Liver (tissue), 9 donors: ENCODE data around the gene RALGAPA2. TPM values are rescaled to one million over a fixed set of nuclear protein-coding genes. Genes with fewer than 3 reads are reported as not detected.

Experiments
- DNase-seq: peaks from one replicate; pipeline ENCODE4 v3.0.0-alpha.2; 2017; ENCODE audit warnings: low spot score
- H3K27ac ChIP-seq, 2 donors: one replicate each; pipeline ENCODE4 v1.7.0; 2013; ENCODE audit warnings: inconsistent platforms in 2 of 2, low read length in 2 of 2, control low read depth in 1 of 2, low read depth in 1 of 2, mild to moderate bottlenecking in 1 of 2
- H3K27me3 ChIP-seq, 4 donors: one replicate each; pipeline versions ENCODE4 v1.6.1 to v1.7.0; 2013; ENCODE audit warnings: low read length in 3 of 4, inconsistent platforms in 1 of 4, mild to moderate bottlenecking in 1 of 4, moderate library complexity in 1 of 4; ENCODE audit not compliant: control insufficient read depth in 4 of 4, insufficient read depth in 4 of 4
- H3K36me3 ChIP-seq, 4 donors: one replicate each; pipeline versions ENCODE4 v1.6.1 to v1.7.0; 2013; ENCODE audit warnings: low read length in 3 of 4, mild to moderate bottlenecking in 3 of 4, low read depth in 1 of 4, moderate library complexity in 1 of 4; ENCODE audit not compliant: control insufficient read depth in 4 of 4, insufficient read depth in 3 of 4
- H3K4me1 ChIP-seq, 4 donors: one replicate each; pipeline versions ENCODE4 v1.6.1 to v1.7.0; 2013; ENCODE audit warnings: low read length in 3 of 4, mild to moderate bottlenecking in 3 of 4, moderate library complexity in 1 of 4; ENCODE audit not compliant: control insufficient read depth in 4 of 4, insufficient read depth in 4 of 4
- H3K4me3 ChIP-seq, 3 donors: one replicate each; pipeline versions ENCODE4 v1.6.1 to v1.7.0; 2013; ENCODE audit warnings: low read length in 3 of 3, control low read depth in 1 of 3, low read depth in 1 of 3, mild to moderate bottlenecking in 1 of 3
- H3K9ac ChIP-seq, 2 donors: one replicate each; pipeline ENCODE4 v1.7.0; 2013; ENCODE audit warnings: low read length in 2 of 2, mild to moderate bottlenecking in 2 of 2, moderate library complexity in 2 of 2, control low read depth in 1 of 2, low read depth in 1 of 2
- H3K9me3 ChIP-seq, 4 donors: one replicate each; pipeline versions ENCODE4 v1.6.1 to v1.7.0; 2013; ENCODE audit warnings: low read length in 3 of 4; ENCODE audit not compliant: control insufficient read depth in 4 of 4
- ATF3 ChIP-seq: IDR thresholded peaks from 2 replicates; pipeline ENCODE4 v1.6.1; 2016; ENCODE audit warnings: antibody characterized with exemption
- EGR1 ChIP-seq, 2 donors: IDR thresholded peaks; 2 replicates each; pipeline ENCODE4 v1.6.1; 2016 to 2018; ENCODE audit warnings: antibody characterized with exemption in 2 of 2, low read depth in 2 of 2
- FOXA1 ChIP-seq: IDR thresholded peaks from 2 replicates; pipeline ENCODE4 v1.6.1; 2016; ENCODE audit warnings: antibody characterized with exemption
- FOXA2 ChIP-seq: IDR thresholded peaks from 2 replicates; pipeline ENCODE4 v1.6.1; 2016; ENCODE audit warnings: antibody characterized with exemption
- GABPA ChIP-seq, 2 donors: IDR thresholded peaks in 1 of 2; conservative IDR thresholded peaks in 1 of 2; 2 replicates each; pipeline ENCODE4 v1.6.1; 2016; ENCODE audit warnings: antibody characterized with exemption in 2 of 2, mild to moderate bottlenecking in 1 of 2, moderate library complexity in 1 of 2
- HNF4A ChIP-seq, 2 donors: conservative IDR thresholded peaks; 2 replicates each; pipeline ENCODE4 v1.6.1; 2016; ENCODE audit warnings: antibody characterized with exemption in 2 of 2, mild to moderate bottlenecking in 2 of 2
- HNF4G ChIP-seq: IDR thresholded peaks from 2 replicates; pipeline ENCODE4 v1.6.1; 2016; ENCODE audit warnings: antibody characterized with exemption
- NR2F2 ChIP-seq: IDR thresholded peaks from 2 replicates; pipeline ENCODE4 v1.6.1; 2016; ENCODE audit warnings: antibody characterized with exemption
- RAD21 ChIP-seq, 2 donors: IDR thresholded peaks; 2 replicates each; pipeline ENCODE4 v1.6.1; 2016; ENCODE audit warnings: antibody characterized with exemption in 2 of 2, mild to moderate bottlenecking in 2 of 2
- REST ChIP-seq: IDR thresholded peaks from 2 replicates; pipeline ENCODE4 v1.6.1; 2016; ENCODE audit warnings: antibody characterized with exemption, mild to moderate bottlenecking
- RXRA ChIP-seq, 2 donors: IDR thresholded peaks; 2 replicates each; pipeline ENCODE4 v1.6.1; 2017 to 2018; ENCODE audit warnings: antibody characterized with exemption in 2 of 2, mild to moderate bottlenecking in 1 of 2
- TAF1 ChIP-seq: conservative IDR thresholded peaks from 2 replicates; pipeline ENCODE4 v1.6.1; 2016; ENCODE audit warnings: antibody characterized with exemption, mild to moderate bottlenecking
- YY1 ChIP-seq: IDR thresholded peaks from 2 replicates; pipeline ENCODE4 v1.6.1; 2016; ENCODE audit warnings: antibody characterized with exemption, mild to moderate bottlenecking
- WGBS: extraction: QIAGEN DNeasy Blood & Tissue Kit; methylation state at CpG from one replicate; pipeline ENCODE4 v1.1.7; 2013; 5-methylcytosine and 5-hydroxymethylcytosine counted together
- polyA plus RNA-seq, 2 donors: library from polyadenylated mRNA; stranded (reverse) in 1 of 2; unstranded in 1 of 2; fragments of 200-250 nt in 1 of 2; fragments of >200 nt in 1 of 2; fragmentation: Nextera tagmentation in 1 of 2; extraction: Ambion mirVana in 1 of 2; gene quantifications; one replicate each; pipeline versions ENCODE4 v1.2.1 to v1.2.3, GENCODE V29; 2013 to 2015
- total RNA-seq, 2 donors: library from RNA; depleted of rRNA; stranded (reverse); fragments of >200 nt; gene quantifications; one replicate each; pipeline ENCODE4 v1.2.3, GENCODE V29; 2014
- TF ChIP-seq, protein P1 (sequence below): IDR thresholded peaks from 2 replicates; pipeline ENCODE4 v1.6.1; 2016; ENCODE audit warnings: antibody characterized with exemption
- TF ChIP-seq, protein P2 (sequence below): IDR thresholded peaks from 2 replicates; pipeline ENCODE4 v1.6.1; 2016; ENCODE audit warnings: antibody characterized with exemption
- TF ChIP-seq, protein P3 (sequence below): fragments of 150-350 bp; IDR thresholded peaks from 2 replicates; pipeline ENCODE4 v1.5.1; 2017; ENCODE audit warnings: improper control_type of control experiment, low read depth, low read length; ENCODE audit not compliant: missing input control
- donor health status: healthy.
- donor health status: healthy.
- donor health status: healthy.
- donor health status: healthy.
- donor health status: healthy.

Gene RALGAPA2
- total and polyA plus RNA-seq, 4 donors = 14.8 to 89.9 (median 25.1) TPM

DNA sequence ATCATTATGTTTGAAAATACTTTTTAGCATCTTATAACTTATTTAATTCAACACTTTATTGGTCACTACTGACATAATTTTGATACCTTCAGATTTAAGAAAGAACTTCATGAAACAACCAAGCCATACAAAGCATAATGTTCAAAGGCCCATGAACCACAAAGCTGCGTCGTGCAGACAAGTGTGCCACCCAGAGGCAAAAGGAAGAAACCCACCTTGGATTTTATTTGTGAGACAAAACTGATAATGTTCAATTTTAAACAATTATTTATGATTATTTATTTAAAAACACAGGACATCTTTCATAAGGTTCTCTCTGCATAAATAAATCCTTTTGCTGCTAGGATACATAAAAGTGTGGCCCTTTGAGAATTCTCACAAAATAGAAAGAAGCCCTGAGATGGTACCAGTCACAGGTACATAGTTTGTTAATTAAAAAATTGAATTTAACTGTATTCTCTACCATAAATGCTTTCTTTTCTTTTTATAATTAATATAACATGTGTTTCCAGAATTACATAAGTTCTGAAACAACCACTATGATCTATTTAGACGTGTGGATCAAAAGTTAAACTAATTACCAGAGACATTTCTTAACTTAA is 143.7 kb downstream of the RALGAPA2 start:
- no peak for TF ChIP-seq ATF3
- TF ChIP-seq FOXA2 = no peak
- TF ChIP-seq EGR1 (IDR thresholded peaks at IDR 0.05; ENCODE audit: low read depth in 2 of 2) = no peak
- no peak for TF ChIP-seq FOXA1
- TF ChIP-seq, protein P1, sequence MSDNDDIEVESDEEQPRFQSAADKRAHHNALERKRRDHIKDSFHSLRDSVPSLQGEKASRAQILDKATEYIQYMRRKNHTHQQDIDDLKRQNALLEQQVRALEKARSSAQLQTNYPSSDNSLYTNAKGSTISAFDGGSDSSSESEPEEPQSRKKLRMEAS = no peak
- TF ChIP-seq HNF4G = no peak
- TF ChIP-seq RAD21 (IDR thresholded peaks at IDR 0.05) = peak; percentile 88 to 90
- no peak for TF ChIP-seq REST
- TF ChIP-seq HNF4A (conservative IDR thresholded peaks at IDR 0.05) = no peak
- TF ChIP-seq, protein P2, sequence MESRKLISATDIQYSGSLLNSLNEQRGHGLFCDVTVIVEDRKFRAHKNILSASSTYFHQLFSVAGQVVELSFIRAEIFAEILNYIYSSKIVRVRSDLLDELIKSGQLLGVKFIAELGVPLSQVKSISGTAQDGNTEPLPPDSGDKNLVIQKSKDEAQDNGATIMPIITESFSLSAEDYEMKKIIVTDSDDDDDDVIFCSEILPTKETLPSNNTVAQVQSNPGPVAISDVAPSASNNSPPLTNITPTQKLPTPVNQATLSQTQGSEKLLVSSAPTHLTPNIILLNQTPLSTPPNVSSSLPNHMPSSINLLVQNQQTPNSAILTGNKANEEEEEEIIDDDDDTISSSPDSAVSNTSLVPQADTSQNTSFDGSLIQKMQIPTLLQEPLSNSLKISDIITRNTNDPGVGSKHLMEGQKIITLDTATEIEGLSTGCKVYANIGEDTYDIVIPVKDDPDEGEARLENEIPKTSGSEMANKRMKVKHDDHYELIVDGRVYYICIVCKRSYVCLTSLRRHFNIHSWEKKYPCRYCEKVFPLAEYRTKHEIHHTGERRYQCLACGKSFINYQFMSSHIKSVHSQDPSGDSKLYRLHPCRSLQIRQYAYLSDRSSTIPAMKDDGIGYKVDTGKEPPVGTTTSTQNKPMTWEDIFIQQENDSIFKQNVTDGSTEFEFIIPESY = no peak
- no peak for TF ChIP-seq YY1
- no peak for TF ChIP-seq TAF1
- TF ChIP-seq NR2F2 = no peak
- TF ChIP-seq RXRA (IDR thresholded peaks at IDR 0.05) = no peak
- TF ChIP-seq, protein P3, sequence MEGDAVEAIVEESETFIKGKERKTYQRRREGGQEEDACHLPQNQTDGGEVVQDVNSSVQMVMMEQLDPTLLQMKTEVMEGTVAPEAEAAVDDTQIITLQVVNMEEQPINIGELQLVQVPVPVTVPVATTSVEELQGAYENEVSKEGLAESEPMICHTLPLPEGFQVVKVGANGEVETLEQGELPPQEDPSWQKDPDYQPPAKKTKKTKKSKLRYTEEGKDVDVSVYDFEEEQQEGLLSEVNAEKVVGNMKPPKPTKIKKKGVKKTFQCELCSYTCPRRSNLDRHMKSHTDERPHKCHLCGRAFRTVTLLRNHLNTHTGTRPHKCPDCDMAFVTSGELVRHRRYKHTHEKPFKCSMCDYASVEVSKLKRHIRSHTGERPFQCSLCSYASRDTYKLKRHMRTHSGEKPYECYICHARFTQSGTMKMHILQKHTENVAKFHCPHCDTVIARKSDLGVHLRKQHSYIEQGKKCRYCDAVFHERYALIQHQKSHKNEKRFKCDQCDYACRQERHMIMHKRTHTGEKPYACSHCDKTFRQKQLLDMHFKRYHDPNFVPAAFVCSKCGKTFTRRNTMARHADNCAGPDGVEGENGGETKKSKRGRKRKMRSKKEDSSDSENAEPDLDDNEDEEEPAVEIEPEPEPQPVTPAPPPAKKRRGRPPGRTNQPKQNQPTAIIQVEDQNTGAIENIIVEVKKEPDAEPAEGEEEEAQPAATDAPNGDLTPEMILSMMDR = peak; percentile 61
- TF ChIP-seq GABPA (IDR thresholded peaks at IDR 0.05 in 1 of 2, conservative IDR thresholded peaks at IDR 0.05 in 1 of 2) = no peak
- Histone ChIP-seq H3K36me3 (peaks cover 3 to 50% (median 31%) of the 10 kb centered on the region in 4 donors), H3K4me3 (no peak overlapping the region), H3K9me3 (no peaks in the 10 kb centered on the region), H3K27ac (no peak overlapping the region), H3K4me1 (peaks cover 0 to 4% (median 3%) of the 10 kb centered on the region in 4 donors), H3K9ac (no peak overlapping the region), H3K27me3 (no peaks in the 10 kb centered on the region)
- WGBS = 35% methylated on average over 3 of the region's 3 CpGs
- no peak for DNase-seq
